HG02623 (cell line): ENCODE data around the gene PERCC1.

Source experiments
- ATAC-seq: cut with Tn5 transposase; IDR thresholded peaks from one replicate; pipeline ENCODE4 v1.9.1; 2021; ENCODE audit warnings: moderate library complexity; ENCODE audit not compliant: unreplicated experiment

Gene PERCC1

GRCh38 chr16:1448536-1449116 is 17.7 kb downstream of the PERCC1 start:
- ATAC-seq, result no peak

- ATAC-seq, result no peak
Observed at GRCh38 chr16:1449201-1449788, 18.4 kb downstream of the PERCC1 start.

- ATAC-seq, result no peak
Observed at GRCh38 chr16:1450218-1450617, 19.3 kb downstream of the PERCC1 start.

GRCh38 chr16:1450841-1451240 is 20.0 kb downstream of the PERCC1 start:
- no peak for ATAC-seq

GRCh38 chr16:1451702-1452392 is 21.0 kb downstream of the PERCC1 start:
- ATAC-seq, result no peak

- no peak for ATAC-seq
Observed at GRCh38 chr16:1452530-1452929, 21.7 kb downstream of the PERCC1 start.

- ATAC-seq, result no peak
Observed at GRCh38 chr16:1453316-1453715, 22.4 kb downstream of the PERCC1 start.

GRCh38 chr16:1454561-1454960 is 23.7 kb downstream of the PERCC1 start:
- no peak for ATAC-seq

- ATAC-seq, result no peak
Observed at GRCh38 chr16:1455190-1456171, 24.6 kb downstream of the PERCC1 start.

- ATAC-seq, result no peak
Observed at GRCh38 chr16:1456951-1457350, 26.1 kb downstream of the PERCC1 start.

GRCh38 chr16:1457489-1458245 is 26.8 kb downstream of the PERCC1 start:
- ATAC-seq, result no peak

GRCh38 chr16:1458336-1458976 is 27.6 kb downstream of the PERCC1 start:
- ATAC-seq, result no peak

GRCh38 chr16:1458977-1459341 is 28.1 kb downstream of the PERCC1 start:
- ATAC-seq, result no peak

GRCh38 chr16:1459967-1460366 is 29.1 kb downstream of the PERCC1 start:
- ATAC-seq, result no peak

- no peak for ATAC-seq
Observed at GRCh38 chr16:1460602-1461138, 29.8 kb downstream of the PERCC1 start.

- no peak for ATAC-seq
Observed at GRCh38 chr16:1461146-1461545, 30.3 kb downstream of the PERCC1 start.

GRCh38 chr16:1464196-1464893 is 33.5 kb downstream of the PERCC1 start:
- ATAC-seq, result no peak

GRCh38 chr16:1464894-1465566 is 34.2 kb downstream of the PERCC1 start:
- ATAC-seq, result no peak

- ATAC-seq, result no peak
Observed at GRCh38 chr16:1465567-1465915, 34.7 kb downstream of the PERCC1 start.
